A549 (cell line): ENCODE measurements around the gene BTBD16. TPM values are rescaled to one million over a fixed set of nuclear protein-coding genes. Genes with fewer than 3 reads are reported as not detected.

Experiments
- ATAC-seq, 2 experiments: fragments of 200-7000 bp in 1 of 2; fragments of >200 bp in 1 of 2; cut with Nextera tagmentation in 1 of 2; cut with Tn5 transposase in 1 of 2; 3 replicates each; pipeline versions ENCODE4 v1.8.0 to v1.9.1; 2018 to 2020; ENCODE audit warnings: mild to moderate bottlenecking in 1 of 2, moderate library complexity in 1 of 2
- CTCF ChIA-PET: fragments of 300-600 bp; sonication (Branson Sonifier 250); formaldehyde crosslinking; extraction: SDS; loops from one replicate; lab custom pipeline; 2021; ENCODE audit warnings: antibody characterized with exemption, inconsistent platforms; lab: Yijun Ruan, JAX
- POLR2A ChIA-PET: fragments of 350-600 bp; formaldehyde crosslinking; extraction: SDS; loops from one replicate; lab custom pipeline; 2021; ENCODE audit warnings: antibody characterized with exemption, inconsistent platforms; lab: Yijun Ruan, JAX
- DNase-seq, 2 experiments: peaks; one replicate each; pipeline versions ENCODE4 v3.0.0 to v3.0.0-alpha.2; 2011 to 2016; ENCODE audit warnings: low read depth in 1 of 2, low spot score in 1 of 2
- FAIRE-seq: peaks from 2 replicates; lab custom pipeline; 2011; peaks lifted over from hg19 to GRCh38; lab: Jason Lieb, UNC
- H3K27ac ChIP-seq, 2 experiments: fragments of >200 bp; sonication (Bioruptor Twin); formaldehyde crosslinking; 3 replicates each; pipeline ENCODE4 v1.5.1; 2016 to 2017
- H3K4me1 ChIP-seq: fragments of >200 bp; sonication (Bioruptor Twin); formaldehyde crosslinking; 3 replicates; pipeline ENCODE4 v1.6.1; 2016
- H3K4me2 ChIP-seq: fragments of >200 bp; sonication (Bioruptor Twin); formaldehyde crosslinking; 3 replicates; pipeline ENCODE4 v1.6.1; 2016
- H3K4me3 ChIP-seq: fragments of >200 bp; sonication (Bioruptor Twin); formaldehyde crosslinking; 3 replicates; pipeline ENCODE4 v1.5.1; 2016
- H3K9me3 ChIP-seq: fragments of >200 bp; sonication (Bioruptor Twin); formaldehyde crosslinking; 3 replicates; pipeline ENCODE4 v1.6.1; 2016
- CBX2 ChIP-seq: fragments of 200-600 bp; sonication (generic); IDR thresholded peaks from 2 replicates; pipeline ENCODE4 v1.6.1; 2016; ENCODE audit warnings: low read depth, mild to moderate bottlenecking, borderline replicate concordance
- CBX8 ChIP-seq: fragments of 200-600 bp; sonication (generic); IDR thresholded peaks from 2 replicates; pipeline ENCODE4 v1.6.1; 2016
- CEBPB ChIP-seq, 2 experiments: fragments of >200 bp in 1 of 2; sonication (Bioruptor Twin) in 1 of 2; formaldehyde crosslinking in 1 of 2; IDR thresholded peaks; 2 replicates each; pipeline ENCODE4 v1.6.1; 2012 to 2016
- EP300 ChIP-seq, 2 experiments: fragments of >200 bp; sonication (Bioruptor Twin); formaldehyde crosslinking; IDR thresholded peaks; 2 replicates in 1 of 2; 3 replicates in 1 of 2; pipeline ENCODE4 v1.6.1; 2016 to 2017
- FOSB ChIP-seq: fragments of 250-450 bp; sonication (Bioruptor Pico); IDR thresholded peaks from 2 replicates; pipeline ENCODE4 v1.5.0; 2020; ENCODE audit warnings: mild to moderate bottlenecking, moderate library complexity
- FOSL2 ChIP-seq, 2 experiments: fragments of 450-650 bp in 1 of 2; fragments of >200 bp in 1 of 2; sonication (Bioruptor Twin) in 1 of 2; formaldehyde crosslinking; IDR thresholded peaks; 2 replicates each; pipeline versions ENCODE4 v1.5.0 to v1.6.1; 2016 to 2020; ENCODE audit warnings: mild to moderate bottlenecking in 1 of 2, moderate library complexity in 1 of 2
- FOXS1 ChIP-seq: fragments of 250-450 bp; sonication (Bioruptor Pico); IDR thresholded peaks from 2 replicates; pipeline ENCODE4 v1.5.0; 2020; ENCODE audit warnings: mild to moderate bottlenecking, moderate library complexity
- GATA3 ChIP-seq: IDR thresholded peaks from 2 replicates; pipeline ENCODE4 v1.6.1; 2012; ENCODE audit warnings: borderline replicate concordance
- HEYL ChIP-seq: fragments of 250-450 bp; sonication (Bioruptor Pico); IDR thresholded peaks from 2 replicates; pipeline ENCODE4 v1.8.0; 2021; ENCODE audit warnings: mild to moderate bottlenecking, moderate library complexity
- HOXB13 ChIP-seq: fragments of 250-450 bp; sonication (Bioruptor Pico); IDR thresholded peaks from 2 replicates; pipeline ENCODE4 v1.5.0; 2020; ENCODE audit warnings: low read depth, mild to moderate bottlenecking, moderate library complexity
- HOXB5 ChIP-seq: fragments of 250-450 bp; sonication (Bioruptor Pico); IDR thresholded peaks from 2 replicates; pipeline ENCODE4 v1.5.0; 2020; ENCODE audit warnings: mild to moderate bottlenecking, moderate library complexity
- JUN ChIP-seq, 2 experiments: fragments of >200 bp; sonication (Bioruptor Twin); formaldehyde crosslinking; IDR thresholded peaks; 2 replicates in 1 of 2; 3 replicates in 1 of 2; pipeline ENCODE4 v1.6.1; 2016 to 2017
- JUNB ChIP-seq: fragments of >200 bp; sonication (Bioruptor Twin); formaldehyde crosslinking; IDR thresholded peaks from 2 replicates; pipeline ENCODE4 v1.6.1; 2016
- KDM1A ChIP-seq: fragments of 200-600 bp; sonication (generic); IDR thresholded peaks from 2 replicates; pipeline ENCODE4 v1.6.1; 2016; ENCODE audit warnings: low read depth, mild to moderate bottlenecking
- MAFK ChIP-seq: fragments of 450-650 bp; IDR thresholded peaks from 2 replicates; pipeline ENCODE4 v1.6.1; 2014; ENCODE audit not compliant: partially characterized antibody
- PHF8 ChIP-seq: fragments of 200-600 bp; sonication (generic); IDR thresholded peaks from 2 replicates; pipeline ENCODE4 v1.6.1; 2016; ENCODE audit warnings: low read depth, mild to moderate bottlenecking, antibody characterized with exemption, moderate library complexity, borderline replicate concordance
- RAD21 ChIP-seq, 2 experiments: fragments of >200 bp in 1 of 2; sonication (Bioruptor Twin) in 1 of 2; formaldehyde crosslinking in 1 of 2; IDR thresholded peaks in 1 of 2; conservative IDR thresholded peaks in 1 of 2; 2 replicates in 1 of 2; 3 replicates in 1 of 2; pipeline ENCODE4 v1.6.1; 2012 to 2018; ENCODE audit warnings: inconsistent platforms in 1 of 2
- RNF2 ChIP-seq: fragments of 200-600 bp; sonication (generic); IDR thresholded peaks from 2 replicates; pipeline ENCODE4 v1.6.1; 2016; ENCODE audit warnings: low read depth, mild to moderate bottlenecking, antibody characterized with exemption, moderate library complexity, borderline replicate concordance
- SREBF2 ChIP-seq: fragments of 450-650 bp; IDR thresholded peaks from 2 replicates; pipeline ENCODE4 v1.6.1; 2014; ENCODE audit warnings: mild to moderate bottlenecking, moderate library complexity
- ZFP36 ChIP-seq: fragments of 450-650 bp; IDR thresholded peaks from 2 replicates; pipeline ENCODE4 v1.6.1; 2014; ENCODE audit warnings: borderline replicate concordance; ENCODE audit not compliant: partially characterized antibody
- ZNF302 ChIP-seq: fragments of 250-450 bp; sonication (Bioruptor Pico); IDR thresholded peaks from 2 replicates; pipeline ENCODE4 v1.9.0; 2021; ENCODE audit warnings: inconsistent platforms, mild to moderate bottlenecking, moderate library complexity
- WGBS: methylation state at CpG from one replicate; pipeline ENCODE4 v1.1.6; 2017; ENCODE audit errors: missing lambda C conversion rate; 5-methylcytosine and 5-hydroxymethylcytosine counted together
- polyA plus RNA-seq, 4 experiments: library from polyadenylated mRNA; depleted of rRNA in 3 of 4; stranded (reverse); fragments of >200 nt; fragmentation: RNase III in 1 of 4; extraction: RNeasy Plus Mini Kit Qiagen cat#74134 plus additional on column Dnase treatment in 1 of 4; gene quantifications; 2 replicates in 3 of 4; 3 replicates in 1 of 4; pipeline ENCODE4 v1.2.3, GENCODE V29; 2011 to 2017
- TF ChIP-seq, protein P1 (sequence below): IDR thresholded peaks from 2 replicates; pipeline ENCODE4 v1.6.1; 2012; ENCODE audit warnings: low read depth, borderline replicate concordance
- TF ChIP-seq, protein P2 (sequence below): fragments of 250-450 bp; sonication (Bioruptor Pico); IDR thresholded peaks from 2 replicates; pipeline ENCODE4 v1.5.0; 2021; ENCODE audit warnings: mild to moderate bottlenecking, moderate library complexity, borderline replicate concordance
- TF ChIP-seq, protein P3 (sequence below): fragments of 250-450 bp; sonication (Bioruptor Pico); IDR thresholded peaks from 2 replicates; pipeline ENCODE4 v1.5.0; 2020; ENCODE audit warnings: low read depth, mild to moderate bottlenecking, moderate library complexity
- TF ChIP-seq, protein P4 (sequence below): fragments of 150-350 bp; IDR thresholded peaks from 2 replicates; pipeline ENCODE4 v1.6.1; 2014; ENCODE audit warnings: low read depth, mild to moderate bottlenecking, low read length
- TF ChIP-seq, protein P5 (sequence below): fragments of >200 bp; sonication (Bioruptor Twin); formaldehyde crosslinking; IDR thresholded peaks from 2 replicates; pipeline ENCODE4 v1.6.1; 2016
- TF ChIP-seq, protein P6 (sequence below): fragments of 200-600 bp; sonication (generic); IDR thresholded peaks from 2 replicates; pipeline ENCODE4 v1.6.1; 2016; ENCODE audit warnings: antibody characterized with exemption, mild to moderate bottlenecking, moderate library complexity

Gene BTBD16
- polyA plus RNA-seq, 2 of the 4 experiments (the other 2 are of a cell fraction): 0.32 to 2.1 TPM

DNA sequence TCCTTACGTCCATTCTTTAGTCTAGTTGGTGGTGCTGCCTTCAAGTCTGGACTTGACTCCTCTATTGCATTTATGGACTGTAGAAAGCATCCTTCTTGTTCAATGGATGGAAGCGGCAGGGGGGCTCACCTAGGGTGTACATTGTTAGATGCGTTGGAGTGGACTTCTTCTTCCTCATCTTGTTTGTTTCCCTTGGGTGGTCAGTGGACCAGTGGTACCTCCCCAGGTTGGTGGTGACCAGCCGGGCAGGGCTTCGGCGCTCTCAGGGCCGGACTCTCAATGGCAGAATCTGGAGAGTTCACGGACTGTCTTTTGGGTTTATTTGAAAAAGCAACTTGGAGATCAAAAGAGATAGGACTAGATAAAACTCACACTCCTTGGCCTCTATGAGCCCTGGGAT lies 6.2 kb upstream of the BTBD16 start:
- WGBS: 82% methylated on average over 8 of the region's 8 CpGs
- Histone ChIP-seq H3K27ac (peak overlapping the region; percentile 64 to 66; a peak in 5 of 6 replicates), H3K4me2 (no peak overlapping the region; the same call in 2 of the 3 replicates), H3K4me3 (no peak overlapping the region), H3K4me1 (peaks cover 40% of the 10 kb centered on the region), H3K9me3 (peaks cover 21% of the 10 kb centered on the region)
- ATAC-seq: no peak
- TF ChIP-seq FOXS1 (no peak), FOSL2 (IDR thresholded peaks at IDR 0.05) (no peak), FOSL2 (CRISPR knock-in tag; IDR thresholded peaks at IDR 0.05) (no peak), ZFP36 (no peak), EP300 (IDR thresholded peaks at IDR 0.05) (no peak), PHF8 (no peak), CBX8 (no peak), RNF2 (no peak), JUN (IDR thresholded peaks at IDR 0.05) (no peak), MAFK (no peak), CEBPB (IDR thresholded peaks at IDR 0.05) (no peak), HEYL (CRISPR knock-in tag) (no peak), RAD21 (conservative IDR thresholded peaks at IDR 0.05 in 1 of 2, IDR thresholded peaks at IDR 0.05 in 1 of 2) (no peak), CBX2 (no peak)
- TF ChIP-seq, protein P1, sequence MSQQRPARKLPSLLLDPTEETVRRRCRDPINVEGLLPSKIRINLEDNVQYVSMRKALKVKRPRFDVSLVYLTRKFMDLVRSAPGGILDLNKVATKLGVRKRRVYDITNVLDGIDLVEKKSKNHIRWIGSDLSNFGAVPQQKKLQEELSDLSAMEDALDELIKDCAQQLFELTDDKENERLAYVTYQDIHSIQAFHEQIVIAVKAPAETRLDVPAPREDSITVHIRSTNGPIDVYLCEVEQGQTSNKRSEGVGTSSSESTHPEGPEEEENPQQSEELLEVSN: no peak
- TF ChIP-seq, protein P2, sequence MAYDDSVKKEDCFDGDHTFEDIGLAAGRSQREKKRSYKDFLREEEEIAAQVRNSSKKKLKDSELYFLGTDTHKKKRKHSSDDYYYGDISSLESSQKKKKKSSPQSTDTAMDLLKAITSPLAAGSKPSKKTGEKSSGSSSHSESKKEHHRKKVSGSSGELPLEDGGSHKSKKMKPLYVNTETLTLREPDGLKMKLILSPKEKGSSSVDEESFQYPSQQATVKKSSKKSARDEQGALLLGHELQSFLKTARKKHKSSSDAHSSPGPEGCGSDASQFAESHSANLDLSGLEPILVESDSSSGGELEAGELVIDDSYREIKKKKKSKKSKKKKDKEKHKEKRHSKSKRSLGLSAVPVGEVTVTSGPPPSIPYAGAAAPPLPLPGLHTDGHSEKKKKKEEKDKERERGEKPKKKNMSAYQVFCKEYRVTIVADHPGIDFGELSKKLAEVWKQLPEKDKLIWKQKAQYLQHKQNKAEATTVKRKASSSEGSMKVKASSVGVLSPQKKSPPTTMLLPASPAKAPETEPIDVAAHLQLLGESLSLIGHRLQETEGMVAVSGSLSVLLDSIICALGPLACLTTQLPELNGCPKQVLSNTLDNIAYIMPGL: no peak
- TF ChIP-seq, protein P3, sequence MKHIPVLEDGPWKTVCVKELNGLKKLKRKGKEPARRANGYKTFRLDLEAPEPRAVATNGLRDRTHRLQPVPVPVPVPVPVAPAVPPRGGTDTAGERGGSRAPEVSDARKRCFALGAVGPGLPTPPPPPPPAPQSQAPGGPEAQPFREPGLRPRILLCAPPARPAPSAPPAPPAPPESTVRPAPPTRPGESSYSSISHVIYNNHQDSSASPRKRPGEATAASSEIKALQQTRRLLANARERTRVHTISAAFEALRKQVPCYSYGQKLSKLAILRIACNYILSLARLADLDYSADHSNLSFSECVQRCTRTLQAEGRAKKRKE: no peak
- TF ChIP-seq, protein P4, sequence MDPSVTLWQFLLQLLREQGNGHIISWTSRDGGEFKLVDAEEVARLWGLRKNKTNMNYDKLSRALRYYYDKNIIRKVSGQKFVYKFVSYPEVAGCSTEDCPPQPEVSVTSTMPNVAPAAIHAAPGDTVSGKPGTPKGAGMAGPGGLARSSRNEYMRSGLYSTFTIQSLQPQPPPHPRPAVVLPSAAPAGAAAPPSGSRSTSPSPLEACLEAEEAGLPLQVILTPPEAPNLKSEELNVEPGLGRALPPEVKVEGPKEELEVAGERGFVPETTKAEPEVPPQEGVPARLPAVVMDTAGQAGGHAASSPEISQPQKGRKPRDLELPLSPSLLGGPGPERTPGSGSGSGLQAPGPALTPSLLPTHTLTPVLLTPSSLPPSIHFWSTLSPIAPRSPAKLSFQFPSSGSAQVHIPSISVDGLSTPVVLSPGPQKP: no peak
- TF ChIP-seq, protein P5, sequence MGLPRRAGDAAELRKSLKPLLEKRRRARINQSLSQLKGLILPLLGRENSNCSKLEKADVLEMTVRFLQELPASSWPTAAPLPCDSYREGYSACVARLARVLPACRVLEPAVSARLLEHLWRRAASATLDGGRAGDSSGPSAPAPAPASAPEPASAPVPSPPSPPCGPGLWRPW: no peak
- CTCF ChIA-PET: no interaction called here
- POLR2A ChIA-PET: no interaction called here
- no peak for DNase-seq
- no peak for FAIRE-seq

DNA sequence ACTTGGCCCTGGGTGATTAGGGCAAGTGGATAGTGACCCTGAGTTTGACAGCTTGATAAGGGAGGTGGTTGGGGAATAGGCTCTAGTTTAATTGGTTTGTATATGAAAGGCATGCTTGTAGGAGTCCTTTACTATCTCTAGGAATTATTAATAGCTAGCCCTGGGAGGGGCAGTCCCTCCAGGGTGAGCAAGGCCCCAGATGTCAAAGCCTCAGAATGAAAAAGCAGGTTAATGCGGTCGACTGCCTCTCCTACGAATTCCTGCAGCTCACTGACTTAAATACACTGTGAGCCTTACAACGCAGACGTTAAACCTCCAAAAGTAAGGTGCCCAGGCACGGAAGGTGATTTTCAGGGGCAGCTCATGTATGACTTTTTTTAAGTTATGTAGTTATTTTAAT lies 5.2 kb upstream of the BTBD16 start:
- FAIRE-seq (no peak), DNase-seq (no peak), ATAC-seq (no peak)
- Histone ChIP-seq H3K4me1 (peaks cover 40% of the 10 kb centered on the region), H3K4me3 (no peak overlapping the region), H3K9me3 (peaks cover 21% of the 10 kb centered on the region), H3K27ac (no peak overlapping the region; a peak in 1 of 6 replicates), H3K4me2 (no peak overlapping the region)
- CTCF ChIA-PET: interaction anchor here (0.9 to 1.0 kb wide), 2 partner anchors 21 to 30 kb away, joined by 3 read pairs; no protein-coding TSS in a partner anchor
- POLR2A ChIA-PET: no interaction called here
- WGBS: 94% methylated on average over 6 of the region's 6 CpGs
- TF ChIP-seq GATA3 (no peak), HOXB5 (CRISPR knock-in tag) (no peak), CBX8 (no peak), SREBF2 (no peak), FOSL2 (IDR thresholded peaks at IDR 0.05) (no peak), FOSL2 (CRISPR knock-in tag; IDR thresholded peaks at IDR 0.05) (no peak), FOXS1 (no peak), RNF2 (no peak), CEBPB (IDR thresholded peaks at IDR 0.05) (no peak), JUNB (no peak), ZNF302 (CRISPR knock-in tag) (no peak), KDM1A (no peak), FOSB (CRISPR knock-in tag) (no peak), HOXB13 (CRISPR knock-in tag) (no peak)
- TF ChIP-seq, protein P6, sequence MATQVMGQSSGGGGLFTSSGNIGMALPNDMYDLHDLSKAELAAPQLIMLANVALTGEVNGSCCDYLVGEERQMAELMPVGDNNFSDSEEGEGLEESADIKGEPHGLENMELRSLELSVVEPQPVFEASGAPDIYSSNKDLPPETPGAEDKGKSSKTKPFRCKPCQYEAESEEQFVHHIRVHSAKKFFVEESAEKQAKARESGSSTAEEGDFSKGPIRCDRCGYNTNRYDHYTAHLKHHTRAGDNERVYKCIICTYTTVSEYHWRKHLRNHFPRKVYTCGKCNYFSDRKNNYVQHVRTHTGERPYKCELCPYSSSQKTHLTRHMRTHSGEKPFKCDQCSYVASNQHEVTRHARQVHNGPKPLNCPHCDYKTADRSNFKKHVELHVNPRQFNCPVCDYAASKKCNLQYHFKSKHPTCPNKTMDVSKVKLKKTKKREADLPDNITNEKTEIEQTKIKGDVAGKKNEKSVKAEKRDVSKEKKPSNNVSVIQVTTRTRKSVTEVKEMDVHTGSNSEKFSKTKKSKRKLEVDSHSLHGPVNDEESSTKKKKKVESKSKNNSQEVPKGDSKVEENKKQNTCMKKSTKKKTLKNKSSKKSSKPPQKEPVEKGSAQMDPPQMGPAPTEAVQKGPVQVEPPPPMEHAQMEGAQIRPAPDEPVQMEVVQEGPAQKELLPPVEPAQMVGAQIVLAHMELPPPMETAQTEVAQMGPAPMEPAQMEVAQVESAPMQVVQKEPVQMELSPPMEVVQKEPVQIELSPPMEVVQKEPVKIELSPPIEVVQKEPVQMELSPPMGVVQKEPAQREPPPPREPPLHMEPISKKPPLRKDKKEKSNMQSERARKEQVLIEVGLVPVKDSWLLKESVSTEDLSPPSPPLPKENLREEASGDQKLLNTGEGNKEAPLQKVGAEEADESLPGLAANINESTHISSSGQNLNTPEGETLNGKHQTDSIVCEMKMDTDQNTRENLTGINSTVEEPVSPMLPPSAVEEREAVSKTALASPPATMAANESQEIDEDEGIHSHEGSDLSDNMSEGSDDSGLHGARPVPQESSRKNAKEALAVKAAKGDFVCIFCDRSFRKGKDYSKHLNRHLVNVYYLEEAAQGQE: no peak
- TF ChIP-seq, protein P1: no peak
- TF ChIP-seq, protein P5: no peak
